BLaER1 treated with 17β-estradiol and CSF1 and Interleukin-3, amounts not matched to agents 10 nM and 100 nM (cell line): Measurements from ENCODE around the gene MAP2.

Experiments used
- H3K27ac ChIP-seq, 11 experiments: shearing (Covaris generic); formaldehyde crosslinking; 2 replicates each; pipeline ENCODE4 v1.8.1; 2022
- H3K27me3 ChIP-seq, 11 experiments: shearing (Covaris generic); formaldehyde crosslinking; 2 replicates each; pipeline ENCODE4 v1.8.1; 2022
- H3K36me3 ChIP-seq, 11 experiments: shearing (Covaris generic); formaldehyde crosslinking; 2 replicates each; pipeline ENCODE4 v1.8.1; 2022
- H3K4me1 ChIP-seq, 10 experiments: shearing (Covaris generic); formaldehyde crosslinking; 2 replicates each; pipeline ENCODE4 v1.8.1; 2022
- H3K4me2 ChIP-seq, 11 experiments: shearing (Covaris generic); formaldehyde crosslinking; 2 replicates each; pipeline ENCODE4 v1.8.1; 2022
- H3K4me3 ChIP-seq, 10 experiments: shearing (Covaris generic); formaldehyde crosslinking; 2 replicates each; pipeline ENCODE4 v1.8.1; 2022
- H3K9ac ChIP-seq, 11 experiments: shearing (Covaris generic); formaldehyde crosslinking; 2 replicates each; pipeline ENCODE4 v1.8.1; 2022
- H3K9me3 ChIP-seq, 11 experiments: shearing (Covaris generic); formaldehyde crosslinking; replicated peaks in 1 of 11; 2 replicates each; pipeline ENCODE4 v1.8.1; 2022
- H4K20me1 ChIP-seq, 11 experiments: shearing (Covaris generic); formaldehyde crosslinking; 2 replicates each; pipeline ENCODE4 v1.8.1; 2022
- Cebpa-rat ChIP-seq, 11 experiments: shearing (Covaris generic); IDR thresholded peaks; 2 replicates each; pipeline ENCODE4 v1.8.1; 2022

MAP2 gene

GRCh38 chr2:209577376-209578357 lies 153.8 kb downstream of the MAP2 start:
- Histone ChIP-seq H3K9me3 (no peaks in the 10 kb centered on the region), H3K4me2 (no peak overlapping the region), H3K27ac (no peak overlapping the region), H3K27me3 (no peaks in the 10 kb centered on the region), H4K20me1 (no peaks in the 10 kb centered on the region), H3K4me3 (no peak overlapping the region), H3K36me3 (no peaks in the 10 kb centered on the region), H3K4me1 (peaks cover 0 to 3% (median 0%) of the 10 kb centered on the region in 10 experiments; a peak in 1 of 20 replicates), H3K9ac (no peak overlapping the region)
- TF ChIP-seq Cebpa-rat (IDR thresholded peaks at IDR 0.05), result no peak

- no peak overlapping the region for H3K4me3 ChIP-seq
These were observed 154.7 kb downstream of the MAP2 start for GRCh38 chr2:209578394-209579001.

GRCh38 chr2:209579230-209579749 lies 155.4 kb downstream of the MAP2 start:
- no peak for TF ChIP-seq Cebpa-rat (IDR thresholded peaks at IDR 0.05)
- H3K4me3 ChIP-seq, result no peak overlapping the region
- H3K36me3 ChIP-seq, result no peaks in the 10 kb centered on the region
- H3K4me2 ChIP-seq, result peak overlapping the region in 7 of 11 experiments; percentile 5 to 57 (median 19); a peak in 7 of 22 replicates
- no peaks in the 10 kb centered on the region for H3K9me3 ChIP-seq
- H3K27ac ChIP-seq, result no peak overlapping the region
- H3K4me1 ChIP-seq, result peaks cover 0 to 3% (median 0%) of the 10 kb centered on the region in 10 experiments; a peak in 1 of 20 replicates
- no peaks in the 10 kb centered on the region for H3K27me3 ChIP-seq
- H4K20me1 ChIP-seq, result no peaks in the 10 kb centered on the region
- no peak overlapping the region for H3K9ac ChIP-seq

More at GRCh38 chr2:209578394-209579001, 154.7 kb downstream of the MAP2 start:
- H4K20me1 ChIP-seq, result no peaks in the 10 kb centered on the region
- TF ChIP-seq Cebpa-rat (IDR thresholded peaks at IDR 0.05), result no peak
- H3K9me3 ChIP-seq, result no peaks in the 10 kb centered on the region
- H3K4me1 ChIP-seq, result peaks cover 0 to 3% (median 0%) of the 10 kb centered on the region in 10 experiments; a peak in 1 of 20 replicates
- H3K27me3 ChIP-seq, result no peaks in the 10 kb centered on the region
- H3K27ac ChIP-seq, result no peak overlapping the region
- no peak overlapping the region for H3K9ac ChIP-seq
- no peak overlapping the region for H3K4me2 ChIP-seq
- H3K36me3 ChIP-seq, result no peaks in the 10 kb centered on the region

GRCh38 chr2:209581040-209581439 lies 157.2 kb downstream of the MAP2 start:
- H3K36me3 ChIP-seq, result no peaks in the 10 kb centered on the region
- H3K4me3 ChIP-seq, result no peak overlapping the region
- H4K20me1 ChIP-seq, result no peaks in the 10 kb centered on the region
- H3K27ac ChIP-seq, result no peak overlapping the region
- H3K4me2 ChIP-seq, result no peak overlapping the region
- peaks cover 0 to 3% (median 0%) of the 10 kb centered on the region in 10 experiments; a peak in 1 of 20 replicates for H3K4me1 ChIP-seq
- TF ChIP-seq Cebpa-rat (IDR thresholded peaks at IDR 0.05), result no peak
- no peak overlapping the region for H3K9ac ChIP-seq
- no peaks in the 10 kb centered on the region for H3K9me3 ChIP-seq
- H3K27me3 ChIP-seq, result no peaks in the 10 kb centered on the region

GRCh38 chr2:209582281-209582680 lies 158.4 kb downstream of the MAP2 start:
- Histone ChIP-seq H3K4me3 (no peak overlapping the region), H3K4me2 (no peak overlapping the region), H3K9ac (no peak overlapping the region), H4K20me1 (no peaks in the 10 kb centered on the region), H3K27ac (no peak overlapping the region), H3K9me3 (no peaks in the 10 kb centered on the region), H3K4me1 (peaks cover 0 to 3% (median 0%) of the 10 kb centered on the region in 10 experiments; a peak in 2 of 20 replicates), H3K36me3 (no peaks in the 10 kb centered on the region), H3K27me3 (no peaks in the 10 kb centered on the region)
- TF ChIP-seq Cebpa-rat (IDR thresholded peaks at IDR 0.05), result no peak

- Histone ChIP-seq H3K27ac (no peak overlapping the region), H3K4me1 (peaks cover 0 to 3% (median 0%) of the 10 kb centered on the region in 10 experiments; a peak in 2 of 20 replicates), H3K9me3 (no peaks in the 10 kb centered on the region), H3K4me3 (no peak overlapping the region), H3K9ac (no peak overlapping the region), H4K20me1 (no peaks in the 10 kb centered on the region), H3K27me3 (no peaks in the 10 kb centered on the region), H3K4me2 (no peak overlapping the region), H3K36me3 (no peaks in the 10 kb centered on the region)
- TF ChIP-seq Cebpa-rat (IDR thresholded peaks at IDR 0.05), result no peak
These were observed 160.6 kb downstream of the MAP2 start for GRCh38 chr2:209584472-209584871.

GRCh38 chr2:209584915-209585314 lies 161.1 kb downstream of the MAP2 start:
- Histone ChIP-seq H3K9me3 (no peaks in the 10 kb centered on the region), H3K27me3 (no peaks in the 10 kb centered on the region), H3K4me1 (peaks cover 0 to 3% (median 0%) of the 10 kb centered on the region in 10 experiments; a peak in 1 of 20 replicates), H3K9ac (no peak overlapping the region), H3K4me2 (no peak overlapping the region), H3K27ac (no peak overlapping the region), H3K4me3 (no peak overlapping the region), H3K36me3 (no peaks in the 10 kb centered on the region), H4K20me1 (no peaks in the 10 kb centered on the region)
- TF ChIP-seq Cebpa-rat (IDR thresholded peaks at IDR 0.05), result no peak

- H3K27ac ChIP-seq, result no peak overlapping the region
- H3K36me3 ChIP-seq, result no peaks in the 10 kb centered on the region
- no peak overlapping the region for H3K4me3 ChIP-seq
- H3K27me3 ChIP-seq, result no peaks in the 10 kb centered on the region
- no peaks in the 10 kb centered on the region for H4K20me1 ChIP-seq
- H3K9me3 ChIP-seq, result peaks cover 0 to 5% (median 0%) of the 10 kb centered on the region in 11 experiments; a peak in 1 of 22 replicates
- H3K4me1 ChIP-seq, result peaks cover 0 to 3% (median 0%) of the 10 kb centered on the region in 10 experiments; a peak in 1 of 20 replicates
- H3K4me2 ChIP-seq, result no peak overlapping the region
- H3K9ac ChIP-seq, result no peak overlapping the region
- TF ChIP-seq Cebpa-rat (IDR thresholded peaks at IDR 0.05), result no peak
These were observed 167.2 kb downstream of the MAP2 start for GRCh38 chr2:209591021-209591420.

GRCh38 chr2:209592106-209592505 lies 168.3 kb downstream of the MAP2 start:
- Histone ChIP-seq H3K9me3 (peaks cover 0 to 5% (median 0%) of the 10 kb centered on the region in 11 experiments; a peak in 1 of 22 replicates), H3K27ac (no peak overlapping the region), H3K4me2 (no peak overlapping the region), H3K9ac (no peak overlapping the region), H3K4me1 (peaks cover 0 to 3% (median 0%) of the 10 kb centered on the region in 10 experiments; a peak in 1 of 20 replicates), H4K20me1 (no peaks in the 10 kb centered on the region), H3K27me3 (no peaks in the 10 kb centered on the region), H3K36me3 (no peaks in the 10 kb centered on the region), H3K4me3 (no peak overlapping the region)
- TF ChIP-seq Cebpa-rat (IDR thresholded peaks at IDR 0.05), result no peak
